GM21576 (cell line): ENCODE measurements around the gene PTPN2.
"Not testable (repeated sequence)": the region's sequence is repeated elsewhere in the genome, so short reads cannot be mapped to it uniquely, and the experiment has no call there.

Experiments
- ATAC-seq: cut with Tn5 transposase; IDR thresholded peaks from one replicate; pipeline ENCODE4 v1.9.1; 2021; ENCODE audit warnings: mild to moderate bottlenecking, moderate library complexity; ENCODE audit not compliant: unreplicated experiment

PTPN2 gene

DNA sequence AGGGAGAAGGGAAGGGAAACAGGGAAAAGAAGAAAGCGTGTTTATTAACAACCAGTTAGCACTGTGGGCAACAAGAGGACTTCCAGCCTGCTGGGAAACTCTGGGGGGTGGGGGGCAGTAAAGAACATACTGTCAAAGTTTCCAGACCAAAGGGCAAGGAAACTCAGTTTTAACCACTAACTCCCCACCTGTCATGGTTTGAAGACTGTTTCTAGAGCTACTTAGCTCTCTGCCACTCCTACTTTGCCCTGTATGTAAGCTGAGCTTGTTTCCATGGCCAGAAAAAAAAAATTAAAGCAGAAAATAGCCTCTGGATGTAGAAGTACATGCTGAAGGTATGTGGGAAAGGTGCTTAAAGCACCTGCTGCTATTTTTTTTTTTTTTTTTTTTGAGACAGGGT, 11.0 kb upstream of the PTPN2 start:
- ATAC-seq: no peak

DNA sequence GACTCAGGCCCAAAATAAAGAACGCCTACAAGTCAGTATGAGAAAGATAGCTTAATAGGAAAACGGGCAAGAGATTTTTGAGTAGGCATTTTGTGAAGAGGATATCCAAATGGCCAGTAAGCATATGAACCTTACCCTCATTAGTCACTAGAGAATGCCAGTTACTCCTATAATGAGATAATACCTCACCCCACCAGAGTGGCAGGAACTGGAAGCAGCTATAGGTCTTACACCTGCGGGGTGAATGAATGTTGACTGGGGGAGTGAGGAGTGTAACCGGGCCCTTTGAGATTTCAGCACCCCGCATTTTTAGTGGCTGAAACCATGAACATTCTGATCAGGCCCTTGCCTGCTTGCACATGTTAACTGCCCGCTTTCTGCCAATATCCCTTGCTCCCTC, 7.5 kb upstream of the PTPN2 start:
- ATAC-seq: no peak

DNA sequence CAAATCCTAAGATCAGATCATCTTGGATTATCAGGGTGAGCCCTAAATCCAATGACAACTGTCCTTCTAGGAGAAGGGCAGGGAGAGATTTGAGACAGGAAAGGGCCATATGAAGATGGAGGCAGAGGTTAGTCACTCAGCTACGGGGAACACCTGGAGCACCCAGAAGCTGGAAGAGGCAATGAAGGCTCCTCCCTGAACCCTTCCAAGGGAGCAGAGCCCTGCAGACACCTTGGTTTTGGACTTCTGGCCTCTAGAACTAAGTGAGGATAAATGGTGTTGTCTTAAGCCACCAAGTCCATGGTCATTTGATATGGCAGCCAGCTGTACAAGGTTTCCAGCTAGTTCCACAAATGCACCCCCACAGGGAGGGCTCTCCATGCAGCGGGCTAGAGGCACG, 6.9 kb upstream of the PTPN2 start:
- ATAC-seq: no peak

DNA sequence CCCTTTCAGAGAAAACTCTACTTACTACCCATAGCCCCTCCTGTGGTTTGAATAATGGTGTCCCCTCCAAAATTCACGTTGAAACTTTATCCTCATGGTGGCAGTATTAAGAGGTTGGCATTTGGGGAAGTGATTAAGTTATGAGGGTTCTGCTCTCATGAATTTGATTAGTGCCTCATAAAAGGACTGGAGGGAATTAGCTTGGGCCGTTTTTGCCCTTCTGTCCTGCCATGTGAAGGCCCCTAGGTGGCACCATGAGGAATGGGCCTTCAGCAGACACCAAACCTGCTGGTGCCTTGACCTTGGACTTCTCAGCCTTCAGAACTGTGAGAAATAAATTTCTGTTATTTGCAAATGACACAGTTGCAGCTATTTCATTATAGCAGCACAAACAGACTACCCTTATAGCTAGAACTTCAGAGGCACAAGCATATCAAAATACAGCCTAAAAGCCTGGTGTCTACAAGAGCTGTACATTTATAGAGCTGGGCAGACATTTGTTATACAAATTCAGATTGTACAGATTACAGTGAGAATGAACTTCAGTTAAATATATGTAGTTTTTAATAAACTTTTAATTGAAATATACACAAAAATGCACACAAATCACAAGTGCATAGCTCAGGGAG, 2.6 kb upstream of the PTPN2 start:
- no peak for ATAC-seq

DNA sequence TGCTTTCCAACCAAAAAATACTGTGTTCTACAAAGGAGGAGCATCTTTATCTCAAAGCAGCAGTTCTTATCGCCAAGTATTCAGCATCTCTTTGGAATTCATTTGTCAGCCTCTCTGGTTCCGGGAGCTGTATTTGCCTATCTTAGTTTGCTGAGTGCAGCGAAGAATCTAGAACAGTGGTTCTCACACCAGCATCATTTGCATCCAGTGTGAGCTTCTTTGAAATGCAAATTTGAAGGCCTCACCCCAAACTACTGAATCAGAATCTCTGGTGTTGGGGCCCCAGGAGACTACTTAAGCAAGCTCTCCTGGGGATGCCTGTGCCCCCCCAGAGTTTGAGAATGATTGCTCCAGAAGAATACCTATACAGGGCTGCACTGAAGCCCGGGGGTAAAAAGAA, 1.5 kb upstream of the PTPN2 start:
- ATAC-seq: no peak

DNA sequence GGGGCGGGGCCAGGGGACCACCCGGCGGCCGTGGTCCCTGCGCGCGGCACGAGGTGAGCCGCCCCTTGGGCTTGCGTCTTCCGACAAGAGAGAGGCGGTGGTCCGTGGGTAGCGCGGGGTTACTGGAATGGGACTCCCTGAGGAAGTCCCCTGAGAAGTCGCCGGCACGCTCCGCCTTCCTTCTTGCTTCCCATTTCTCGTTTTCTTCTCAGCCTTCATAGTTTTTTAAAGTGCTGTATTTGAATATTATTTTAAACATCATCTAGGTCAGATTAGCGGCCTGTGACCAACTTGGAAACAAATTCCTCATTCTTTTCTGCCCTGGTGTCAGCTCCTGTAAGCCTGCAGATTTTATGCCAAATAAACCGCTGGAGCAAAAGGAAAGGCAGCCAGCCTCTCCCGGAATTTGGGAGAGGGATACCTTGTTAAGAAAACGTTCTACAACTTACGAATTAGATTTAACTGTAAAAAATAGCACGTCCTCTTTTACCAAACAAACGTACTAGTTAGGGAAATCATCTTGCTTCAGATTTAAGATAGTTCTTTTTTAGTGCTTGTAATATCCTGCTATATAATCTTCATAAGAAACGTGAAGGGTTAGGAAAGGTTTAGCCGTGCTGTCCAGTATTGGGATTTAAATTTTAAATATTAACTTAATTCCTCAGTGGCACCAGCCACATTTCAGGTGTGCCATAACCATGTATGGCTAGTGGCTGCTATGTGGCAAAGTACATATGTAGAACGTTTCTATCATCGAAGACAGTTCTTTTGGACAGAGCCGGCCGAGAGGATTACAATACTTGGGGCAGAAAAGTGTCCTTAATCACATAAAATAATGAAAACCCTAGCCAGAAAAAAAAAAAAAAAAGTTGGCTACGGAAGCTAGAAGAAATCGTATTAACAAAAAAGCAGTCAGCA, 628 bp upstream of the PTPN2 start:
- no peak for ATAC-seq

DNA sequence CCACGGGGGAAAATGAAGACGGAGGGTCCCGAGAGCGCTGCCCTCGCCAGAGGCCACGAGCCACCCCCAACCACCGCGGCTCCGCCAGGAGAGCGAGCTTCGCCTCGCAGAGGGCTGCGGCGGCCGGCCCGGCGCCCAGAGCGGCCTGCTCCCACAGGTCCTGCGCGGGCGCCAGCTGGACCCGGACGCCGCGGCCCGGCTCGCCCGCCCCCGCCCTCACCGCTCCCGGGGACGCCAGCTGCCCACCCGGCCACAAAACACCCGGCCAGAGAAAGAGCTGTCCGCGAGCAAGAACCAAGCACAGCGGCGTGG, 709 bp downstream of the PTPN2 start:
- ATAC-seq: no peak

DNA sequence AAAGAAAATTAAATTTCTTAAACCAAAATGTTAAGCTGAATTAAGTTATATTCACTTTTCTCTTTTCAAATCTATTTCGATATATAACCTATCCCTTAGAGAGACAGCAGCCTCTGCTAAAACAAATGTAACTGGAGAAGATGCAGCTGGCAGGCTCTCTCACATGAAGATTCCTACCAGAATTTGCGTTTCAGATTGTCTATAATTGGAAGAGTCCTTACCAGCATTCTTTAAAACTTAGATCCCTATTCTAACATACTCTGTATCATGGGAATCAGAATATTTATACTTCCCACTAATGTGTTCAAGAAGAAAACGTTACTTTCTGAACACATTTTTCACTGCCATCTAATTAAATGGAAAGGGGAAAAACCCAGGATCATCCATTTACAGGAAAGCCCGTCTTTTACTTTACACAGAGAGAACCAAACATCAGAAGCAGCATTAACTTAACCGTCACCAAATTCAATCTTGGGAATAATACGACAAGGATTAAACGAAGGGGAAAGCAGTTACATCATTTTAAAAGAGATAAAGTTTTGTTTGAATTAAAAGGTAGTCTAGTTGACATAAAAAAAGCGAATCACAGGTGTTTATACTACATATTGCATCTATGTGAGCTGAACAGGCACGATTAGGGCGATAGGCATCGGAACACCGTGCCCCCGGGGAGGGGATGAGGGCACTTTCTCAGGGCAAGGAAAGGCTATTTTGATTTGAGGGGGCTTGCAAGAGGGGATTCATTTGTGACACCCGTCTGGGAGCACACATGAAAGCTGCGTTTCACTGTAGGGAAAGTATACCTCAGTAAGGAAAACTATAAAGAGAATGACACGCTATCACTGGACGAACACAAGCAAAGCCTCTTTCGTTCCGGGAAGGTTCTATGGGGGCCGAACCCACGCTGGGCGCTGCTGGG, 1.3 kb downstream of the PTPN2 start:
- no peak for ATAC-seq

DNA sequence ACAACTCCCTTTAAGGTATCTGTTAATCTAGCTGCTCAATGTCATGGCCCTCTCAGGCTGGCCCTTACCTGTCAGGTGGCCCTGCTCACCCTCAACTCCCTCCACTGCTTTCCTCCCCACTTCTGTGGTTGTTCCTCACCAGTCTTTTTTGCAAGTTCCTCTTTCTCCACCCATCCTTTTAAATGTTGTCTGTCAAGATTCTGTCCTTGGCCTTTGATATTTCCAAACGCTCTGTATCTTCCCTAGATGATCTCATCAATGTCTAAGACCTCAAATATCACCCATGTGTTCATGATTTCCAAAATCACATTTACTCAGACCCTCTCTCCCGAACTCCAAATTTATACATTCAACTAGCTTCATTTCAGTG, 3.5 kb downstream of the PTPN2 start:
- ATAC-seq: no peak

DNA sequence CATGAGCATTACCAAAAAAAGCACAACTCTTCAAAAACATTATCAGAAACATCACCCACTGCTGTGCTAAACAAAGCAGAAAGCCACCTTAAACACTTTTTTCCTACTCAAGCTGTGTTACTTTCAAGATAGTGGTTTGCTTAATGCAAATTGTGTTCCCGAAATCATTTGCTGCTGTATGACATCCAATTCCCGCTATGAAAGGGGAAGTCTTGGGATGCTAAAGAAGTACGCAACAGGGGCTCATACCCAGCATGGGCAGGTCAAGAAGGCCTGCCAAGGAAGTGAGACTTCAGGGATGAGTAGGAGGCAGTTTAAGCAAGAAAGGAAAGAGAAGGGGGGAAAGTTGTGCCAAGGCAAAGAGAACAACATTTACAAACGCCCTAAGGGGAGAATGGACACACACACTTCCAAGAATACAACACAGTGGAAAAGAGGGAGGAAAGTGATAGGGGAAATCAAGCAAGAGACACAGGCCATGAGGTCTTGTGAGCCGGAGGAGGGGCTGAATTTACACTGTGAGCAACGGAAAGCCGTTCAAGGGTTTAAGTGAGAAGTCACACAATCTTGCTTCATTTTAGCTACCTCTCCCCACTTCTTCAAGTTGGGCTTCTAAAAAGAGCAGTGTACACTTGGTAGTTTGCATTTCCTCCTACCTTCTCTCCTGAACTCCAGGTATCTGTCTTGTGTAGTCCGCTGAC, 4.0 kb downstream of the PTPN2 start:
- no peak for ATAC-seq

DNA sequence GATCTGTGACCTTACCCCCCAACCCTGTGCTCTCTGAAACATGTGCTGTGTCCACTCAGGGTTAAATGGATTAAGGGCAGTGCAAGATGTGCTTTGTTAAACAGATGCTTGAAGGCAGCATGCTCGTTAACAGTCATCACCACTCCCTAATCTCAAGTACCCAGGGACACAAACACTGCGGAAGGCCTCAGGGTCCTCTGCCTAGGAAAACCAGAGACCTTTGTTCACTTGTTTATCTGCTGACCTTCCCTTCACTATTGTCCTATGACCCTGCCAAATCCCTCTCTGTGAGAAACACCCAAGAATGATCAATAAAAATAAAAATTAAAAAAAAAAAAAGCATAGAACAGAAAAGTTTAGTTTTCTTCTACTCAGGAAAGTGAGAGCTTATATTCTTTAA, 9.0 kb downstream of the PTPN2 start:
- not testable (repeated sequence) for ATAC-seq

DNA sequence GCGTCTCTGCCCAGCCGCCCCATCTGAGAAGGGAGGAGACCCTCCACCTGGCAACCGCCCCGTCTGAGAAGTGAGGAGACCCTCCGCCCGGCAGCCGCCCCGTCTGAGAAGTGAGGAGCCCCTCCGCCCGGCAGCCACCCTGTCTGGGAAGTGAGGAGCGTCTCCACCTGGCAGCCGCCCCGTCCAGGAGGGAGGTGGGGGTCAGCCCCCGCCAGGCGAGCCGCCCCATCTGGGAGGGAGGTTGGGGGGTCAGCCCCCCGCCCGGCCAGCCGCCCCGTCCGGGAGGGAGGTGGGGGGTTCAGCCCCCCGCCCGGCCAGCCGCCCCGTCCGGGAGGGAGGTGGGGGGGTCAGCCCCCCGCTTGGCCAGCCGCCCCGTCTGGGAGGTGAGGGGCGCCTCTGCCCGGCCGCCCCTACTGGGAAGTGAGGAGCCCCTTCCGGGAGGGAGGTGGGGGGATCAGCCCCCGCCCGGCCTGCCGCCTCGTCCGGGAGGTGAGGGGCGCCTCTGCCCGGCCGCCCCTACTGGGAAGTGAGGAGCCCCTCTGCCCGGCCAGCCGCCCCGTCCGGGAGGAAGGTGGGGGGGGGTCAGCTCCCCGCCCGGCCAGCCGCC, 10.0 kb downstream of the PTPN2 start:
- ATAC-seq: not testable (repeated sequence)

DNA sequence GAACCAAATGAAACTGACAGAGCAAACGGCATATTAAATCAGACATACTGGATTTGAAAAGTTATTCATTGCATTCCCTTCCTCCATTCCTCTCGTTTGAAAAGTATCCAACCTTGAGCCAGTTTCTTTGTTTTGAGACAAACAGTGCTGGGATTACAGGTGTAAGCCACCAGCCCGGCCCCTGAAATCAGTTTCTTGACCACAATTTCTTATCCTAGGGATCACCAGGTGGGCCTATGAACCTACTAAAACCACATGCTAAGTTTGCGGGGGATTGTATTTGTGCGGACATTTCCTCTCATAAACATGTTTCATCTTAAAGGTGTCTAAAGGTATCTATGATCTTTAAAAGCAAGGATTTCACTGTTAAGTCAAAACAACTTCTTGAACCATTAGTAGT, 11.6 kb downstream of the PTPN2 start:
- no peak for ATAC-seq

DNA sequence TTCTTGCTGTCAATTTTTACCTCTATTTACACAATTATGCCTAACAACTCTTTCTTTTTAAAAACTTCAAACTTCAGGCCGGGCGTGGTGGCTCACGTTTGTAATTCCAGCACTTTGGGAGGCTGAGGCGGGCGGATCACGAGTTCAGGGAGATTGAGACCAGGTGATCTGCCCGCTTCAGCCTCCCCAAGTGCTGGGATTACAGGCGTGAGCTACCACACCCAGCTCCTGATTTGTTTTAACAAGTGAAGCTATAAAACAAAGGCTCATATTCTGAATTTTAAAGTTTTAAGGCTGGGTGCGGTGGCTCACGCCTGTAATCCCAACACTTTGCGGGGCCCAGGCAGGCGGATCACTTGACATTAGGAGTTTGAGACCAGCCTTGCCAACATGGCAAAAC, 15.5 kb downstream of the PTPN2 start:
- no peak for ATAC-seq

DNA sequence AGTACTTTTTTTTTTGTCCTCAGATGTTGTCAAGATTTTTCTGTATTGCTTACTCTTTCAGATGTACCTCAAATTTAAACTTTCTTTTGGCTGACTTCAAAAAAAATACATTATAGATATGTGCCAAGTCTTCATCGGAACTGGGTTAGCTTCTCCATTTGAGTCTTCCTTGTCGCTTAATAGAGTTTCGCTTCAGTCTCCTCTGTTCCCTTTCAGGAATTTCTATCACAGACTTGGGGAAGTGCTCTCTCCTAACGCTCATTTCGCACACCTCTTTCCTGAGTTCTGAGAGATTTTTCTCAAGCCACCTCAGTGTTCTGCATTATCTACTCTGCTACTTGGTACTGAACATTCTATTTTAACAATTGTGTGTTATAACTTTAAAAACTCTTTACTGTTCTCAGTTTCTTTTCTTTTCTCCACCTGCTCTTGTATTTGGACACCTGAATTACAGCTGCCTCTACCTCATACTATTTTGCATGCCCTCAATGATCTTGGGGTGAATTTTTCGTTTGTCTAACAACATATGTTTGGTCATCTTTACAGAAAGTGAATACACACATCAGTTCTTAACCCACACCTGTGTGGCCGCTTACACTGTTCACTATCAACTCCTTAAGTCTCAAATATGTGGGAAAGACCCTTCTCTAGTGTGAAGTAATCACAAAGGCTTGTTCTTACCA, 16.5 kb downstream of the PTPN2 start:
- ATAC-seq: no peak

DNA sequence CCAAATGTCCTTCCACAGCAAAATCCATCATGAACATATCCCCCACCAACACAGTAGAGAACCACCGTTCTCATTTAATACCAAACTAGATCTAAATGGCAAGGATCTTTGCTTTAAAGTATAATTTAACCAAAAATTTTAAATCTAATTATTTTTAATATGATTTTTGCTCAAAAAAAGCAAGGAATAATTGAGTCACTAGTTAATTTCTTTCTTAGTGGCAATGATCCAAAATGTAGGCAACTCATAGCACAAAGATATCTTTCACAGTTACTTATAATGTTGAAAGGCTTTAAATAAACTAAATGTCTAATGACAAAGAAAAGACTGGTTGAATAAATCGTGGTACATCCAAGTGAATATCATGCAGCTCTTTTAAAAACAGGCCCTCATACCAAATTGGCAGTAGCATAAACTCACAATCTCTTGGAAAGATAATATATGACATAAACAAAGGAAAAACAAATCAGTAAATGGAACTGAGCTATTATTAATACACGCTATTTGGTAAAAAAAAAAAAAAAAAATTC, 20.3 kb downstream of the PTPN2 start:
- ATAC-seq: no peak

DNA sequence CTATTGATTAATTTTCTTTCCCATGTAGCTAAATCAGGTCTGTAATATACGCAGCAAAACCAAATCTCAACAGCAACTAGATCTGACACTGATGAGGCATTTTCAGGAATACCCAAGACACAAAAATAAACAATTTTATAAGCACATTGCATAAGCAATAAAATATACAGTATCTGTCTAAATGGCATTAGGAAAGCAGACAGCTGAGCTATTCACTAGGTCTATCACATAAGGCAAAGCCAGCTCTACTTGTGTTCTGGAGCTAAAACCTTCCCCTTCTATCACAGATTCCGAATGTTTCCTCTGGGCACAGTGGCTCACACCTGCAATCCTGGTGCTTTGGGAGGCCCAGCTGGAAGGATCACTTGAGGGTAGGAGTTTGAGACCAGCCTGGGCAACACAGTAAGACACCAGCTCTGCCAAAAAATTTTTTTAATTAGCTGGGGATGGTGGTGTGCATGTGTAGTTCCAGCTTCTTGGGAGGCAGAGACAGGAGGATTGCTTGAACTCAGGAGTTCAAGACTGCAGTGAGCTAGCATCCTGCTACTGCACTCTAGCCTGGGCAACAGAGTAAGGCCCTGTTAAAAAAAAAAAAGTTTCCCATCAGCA, 21.1 kb downstream of the PTPN2 start:
- ATAC-seq: no peak

DNA sequence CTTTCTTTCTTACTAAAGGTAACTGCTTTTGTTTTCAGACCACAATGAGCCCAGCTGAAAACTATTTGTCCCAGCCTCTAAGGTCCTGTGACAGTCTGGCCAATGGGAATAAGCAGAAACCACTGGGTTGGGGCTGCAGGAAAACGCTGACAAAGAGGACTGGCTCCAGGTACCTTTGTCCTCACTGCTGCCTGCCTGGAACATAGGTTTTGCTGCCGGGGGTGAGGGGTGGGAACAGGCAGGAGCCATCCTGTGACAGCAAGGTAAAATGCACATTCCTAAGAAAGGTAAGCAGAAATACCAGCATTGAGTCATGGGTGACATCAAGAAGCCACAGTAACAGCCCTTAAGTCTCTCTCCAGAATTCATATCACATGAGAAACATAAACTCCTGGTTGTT, 21.6 kb downstream of the PTPN2 start:
- no peak for ATAC-seq

DNA sequence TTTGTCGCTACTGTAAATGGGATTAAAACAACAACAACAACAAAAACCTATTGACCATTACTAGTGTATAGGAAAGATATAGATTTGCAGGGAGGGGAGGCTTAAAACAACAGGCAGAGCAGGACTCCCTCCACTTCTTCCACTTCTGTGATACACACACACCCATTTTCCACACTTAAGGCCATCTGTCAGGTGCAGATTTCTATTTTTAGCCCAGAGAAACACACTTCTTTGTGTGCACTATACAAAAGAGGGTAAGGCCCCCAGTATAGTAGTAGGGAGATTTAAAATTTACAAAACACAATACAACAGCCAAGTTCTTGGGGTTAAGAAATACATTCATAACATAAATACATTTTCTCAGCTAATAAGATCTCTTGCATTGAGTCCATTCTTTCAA, 22.4 kb downstream of the PTPN2 start:
- no peak for ATAC-seq
